Measurements from ENCODE around the gene SRRT.
A peak's percentile ranks its signal among the peaks of the same experiment; 100 is the strongest.
"Not testable (repeated sequence)": the region's sequence is repeated elsewhere in the genome, so short reads cannot be mapped to it uniquely, and the experiment has no call there.

The SRRT gene

DNA sequence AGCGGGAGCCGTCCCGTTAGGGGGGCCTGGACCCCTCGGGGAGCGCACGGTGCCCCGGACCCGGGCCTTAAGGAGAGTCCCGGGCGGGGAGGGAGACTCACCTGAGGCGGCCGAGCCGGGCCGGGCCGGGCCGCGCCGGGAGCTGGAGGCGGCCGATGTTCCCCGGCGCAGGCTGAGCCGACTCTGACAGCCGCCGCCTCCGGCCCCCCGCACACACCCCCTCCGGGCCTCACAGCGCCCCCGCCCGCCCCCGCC is 20.7 kb downstream of the SRRT start, which contains the start of gene ACHE:
ACHE (minus strand) TSS at position 188 of the 255 bp plus-strand sequence. CDS start 1,656 bp downstream, outside the sequence.
- DNase-seq = no peak

- DNase-seq = no peak
Observed at GRCh38 chr7:100895956-100896731, 21.2 kb downstream of the SRRT start.

- peak in 3 of 5 donors; percentile 44 to 64 (median 54) for DNase-seq
Observed at GRCh38 chr7:100896732-100897608, 22.1 kb downstream of the SRRT start.

DNA sequence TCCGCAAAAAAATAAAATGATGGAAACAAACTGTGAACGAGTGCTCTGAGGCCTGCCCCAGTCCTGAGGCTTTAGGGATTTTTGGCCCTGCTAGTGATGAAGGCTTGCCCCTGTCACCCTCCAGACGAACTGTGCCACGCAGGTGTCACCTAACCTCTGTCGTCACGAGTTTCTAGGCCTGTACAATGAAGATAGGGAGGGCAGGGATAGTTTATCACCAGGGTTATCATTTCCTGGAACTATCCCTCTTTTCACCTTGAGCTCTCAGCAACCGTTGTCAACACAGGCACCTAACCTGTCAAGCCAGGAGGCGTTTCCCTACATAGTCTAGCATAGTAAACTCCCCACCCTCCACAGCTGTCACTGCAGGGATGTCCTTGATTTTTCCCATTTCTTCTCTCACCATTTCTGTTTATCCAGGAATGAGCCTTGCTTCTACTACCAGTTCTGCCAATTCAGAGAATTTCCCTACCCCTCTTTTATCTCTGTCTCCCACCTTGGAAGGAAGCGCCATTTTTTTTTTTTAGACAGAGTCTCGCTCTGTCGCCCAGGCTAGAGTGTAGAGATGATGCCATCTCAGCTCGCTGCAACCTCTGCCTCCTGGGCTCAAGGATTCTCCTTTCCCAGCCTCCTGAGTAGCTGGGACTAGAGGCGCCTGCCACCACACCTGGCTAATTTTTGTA is 23.0 kb downstream of the SRRT start:
- no peak for DNase-seq

GRCh38 chr7:100899432-100899831 is 24.5 kb downstream of the SRRT start:
- DNase-seq = no peak

- no peak for DNase-seq
Observed at GRCh38 chr7:100900978-100901377, 26.1 kb downstream of the SRRT start.

- no peak for DNase-seq
Observed at GRCh38 chr7:100901921-100902332, 27.0 kb downstream of the SRRT start.

DNA sequence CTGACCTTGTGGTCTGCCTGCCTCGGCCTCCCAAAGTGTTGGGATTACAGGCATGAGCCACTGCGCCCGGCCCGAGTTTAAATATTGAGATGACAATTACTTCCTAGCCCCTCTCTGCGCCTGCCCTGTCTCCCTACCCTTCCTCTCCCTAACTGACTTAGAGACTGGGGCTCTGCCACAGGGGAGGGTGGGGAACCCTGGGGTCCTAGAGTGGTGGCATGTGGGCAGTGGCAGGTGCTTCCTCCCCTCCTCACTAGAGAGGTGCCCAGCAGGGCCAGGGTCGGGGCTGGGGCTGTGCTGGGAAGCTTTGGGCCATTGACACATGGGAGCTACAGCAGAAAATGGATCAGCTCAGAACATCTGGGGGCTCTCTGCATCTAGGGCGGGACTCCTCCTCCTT is 27.7 kb downstream of the SRRT start:
- no peak for DNase-seq

- no peak for DNase-seq
Observed at GRCh38 chr7:100908512-100908911, 33.6 kb downstream of the SRRT start.

- DNase-seq = not testable (repeated sequence)
Observed at GRCh38 chr7:100910443-100910842, 35.5 kb downstream of the SRRT start.

DNA sequence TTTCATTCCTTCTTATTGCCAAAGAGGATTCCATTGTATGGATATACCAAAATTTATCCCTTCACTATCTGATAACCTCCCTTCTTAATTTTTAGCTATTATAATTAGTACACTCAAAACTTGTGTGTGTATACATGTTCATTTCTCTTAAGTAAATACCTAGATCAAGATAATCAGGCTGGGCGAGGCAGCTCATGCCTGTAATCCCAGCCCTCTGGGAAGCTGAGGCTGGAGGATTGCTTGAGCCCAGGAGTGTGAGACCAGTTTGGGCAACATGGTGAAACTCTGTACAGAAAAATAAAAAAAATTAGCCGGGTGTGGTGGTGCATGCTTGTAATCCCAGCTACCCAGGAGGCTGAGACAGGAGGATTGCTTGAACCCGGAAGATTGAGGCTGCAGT is 36.6 kb downstream of the SRRT start:
- no peak for DNase-seq

DNA sequence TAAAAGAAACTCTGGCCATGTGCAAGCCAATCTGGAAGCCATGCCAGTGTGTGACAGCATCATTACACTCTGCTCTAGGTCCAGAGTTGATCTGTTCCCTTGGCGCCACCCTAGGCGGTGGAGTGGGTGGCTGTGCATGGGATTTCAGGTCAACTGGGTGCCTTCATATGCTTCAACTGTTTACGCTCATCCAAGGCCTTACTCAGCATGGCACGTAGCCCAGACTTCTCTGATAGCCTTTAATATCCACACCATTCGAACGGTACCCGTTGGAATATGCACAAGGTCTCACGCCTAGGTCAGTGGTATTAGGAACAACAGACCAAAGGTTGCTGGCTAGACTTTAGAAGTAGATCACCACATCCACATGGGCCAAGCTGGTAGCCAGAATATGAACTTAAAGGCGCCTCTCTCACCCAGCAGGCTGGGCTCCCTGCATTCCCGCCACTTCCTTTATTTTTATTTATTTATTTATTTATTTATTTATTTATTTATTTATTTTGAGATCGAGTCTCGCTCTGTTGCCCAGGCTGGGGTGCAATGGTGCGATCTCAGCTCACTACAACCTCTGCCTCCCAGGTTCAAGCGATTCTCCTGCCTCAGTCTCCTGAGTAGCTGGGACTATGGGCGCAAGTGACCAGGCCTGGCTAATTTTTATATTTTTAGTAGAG is 39.4 kb downstream of the SRRT start:
- DNase-seq = no peak

- DNase-seq = no peak
Observed at GRCh38 chr7:100914879-100915447, 40.1 kb downstream of the SRRT start.

- not testable (repeated sequence) for DNase-seq
Observed at GRCh38 chr7:100919335-100919734, 44.4 kb downstream of the SRRT start.

GRCh38 chr7:100919779-100920437 is 45.0 kb downstream of the SRRT start:
- not testable (repeated sequence) for DNase-seq

DNA sequence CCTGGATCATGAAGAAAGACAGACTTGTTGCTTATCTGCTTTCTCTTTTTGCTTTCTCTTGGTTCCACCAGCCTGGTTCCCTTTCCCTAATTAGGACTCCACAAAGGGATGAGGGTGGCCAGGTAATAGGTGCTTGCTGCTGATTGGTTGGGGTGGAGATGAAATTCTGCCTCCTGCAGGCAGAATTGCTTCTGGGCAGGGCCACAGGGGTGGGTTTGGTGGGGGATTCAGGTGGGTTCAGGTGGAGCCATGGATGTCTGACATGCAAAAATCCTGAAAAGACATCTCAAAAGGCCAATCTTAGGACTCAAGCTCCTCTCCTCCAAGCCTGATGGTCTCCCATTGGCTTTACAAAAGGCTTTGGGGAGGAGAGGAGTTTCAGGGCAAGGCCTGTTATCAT is 46.1 kb downstream of the SRRT start:
- DNase-seq = no peak

DNA sequence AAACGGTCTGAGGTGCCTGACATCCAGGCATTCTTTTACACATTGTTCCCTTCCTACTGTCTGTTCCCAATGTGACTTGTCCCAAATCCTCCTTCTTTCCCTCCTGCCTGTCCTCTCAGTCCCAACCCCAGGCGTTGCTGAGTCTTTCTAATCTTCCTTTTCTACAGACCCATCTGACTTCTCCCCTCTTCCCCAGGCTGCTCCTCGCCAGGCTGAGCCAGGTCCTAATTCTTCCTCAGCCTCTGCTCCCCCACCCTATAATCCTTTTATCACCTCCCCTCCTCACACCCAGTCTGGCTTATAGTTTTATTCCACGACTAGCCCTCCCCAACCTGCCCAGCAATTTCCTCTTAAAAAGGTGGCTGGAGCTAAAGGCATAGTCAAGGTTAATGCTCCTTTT is 48.7 kb downstream of the SRRT start:
- DNase-seq = not testable (repeated sequence)

GRCh38 chr7:100929808-100930174 is 54.9 kb downstream of the SRRT start:
- no peak for DNase-seq

DNA sequence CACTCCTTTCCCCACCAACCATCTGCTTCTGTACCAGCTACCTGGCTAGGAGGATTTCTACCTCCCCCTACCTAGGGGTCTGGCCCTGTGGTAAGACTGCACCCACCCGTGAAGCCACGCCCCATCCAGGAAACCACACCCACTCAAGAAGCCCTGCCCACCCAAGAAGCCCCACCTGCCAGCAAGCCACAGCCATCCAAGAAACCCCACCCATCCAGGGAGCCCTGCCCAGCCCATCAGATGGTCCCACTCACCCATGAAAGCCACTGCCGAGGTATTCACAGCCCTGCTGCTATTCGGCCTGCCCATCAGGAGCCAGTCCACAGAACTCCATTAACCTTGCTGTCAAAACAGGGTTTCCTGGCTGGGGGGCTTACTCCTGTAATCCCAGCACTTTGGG is 58.8 kb downstream of the SRRT start:
- no peak for DNase-seq

- DNase-seq = not testable (repeated sequence)
Observed at GRCh38 chr7:100935381-100935780, 60.5 kb downstream of the SRRT start.

DNA sequence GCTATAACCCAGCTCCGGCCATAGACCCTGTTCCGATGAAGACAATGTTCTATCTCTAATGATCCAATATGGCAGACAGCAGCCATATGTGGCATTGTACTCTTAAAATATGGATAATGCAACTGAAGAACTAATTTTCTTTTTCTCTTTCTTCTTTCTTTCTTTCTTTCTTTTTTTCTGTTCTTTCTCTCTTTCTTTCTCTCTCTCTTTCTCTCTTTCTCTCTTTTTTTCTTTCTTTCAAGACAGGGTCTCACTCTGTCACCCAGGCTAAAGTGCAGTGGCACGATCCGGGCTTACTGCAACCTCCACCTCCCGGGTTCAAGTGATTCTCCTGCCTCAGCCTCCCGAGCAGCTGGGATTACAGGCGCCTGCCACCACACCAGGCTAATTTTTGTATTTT is 61.3 kb downstream of the SRRT start:
- DNase-seq = not testable (repeated sequence)

Measured in T-helper 1 cell (primary cell).